HEK293 (cell line): ENCODE data around the gene SNX13.

Experiments
- CTCF ChIA-PET: fragments of 350-600 bp; formaldehyde crosslinking; extraction: SDS; loops from one replicate; lab custom pipeline; 2021; ENCODE audit warnings: antibody characterized with exemption; lab: Yijun Ruan, JAX
- POLR2A ChIA-PET: fragments of 300-600 bp; formaldehyde crosslinking; extraction: SDS; loops from one replicate; lab custom pipeline; 2020; ENCODE audit warnings: antibody characterized with exemption, inconsistent platforms; lab: Yijun Ruan, JAX
- H3K27ac ChIP-seq: fragments of 200-500 bp; sonication (Bioruptor generic); 2 replicates; pipeline ENCODE4 v1.5.1; 2014; ENCODE audit warnings: low read depth, low read length, control low read depth, inconsistent platforms; ENCODE audit errors: extremely low read depth
- H3K36me3 ChIP-seq, 2 experiments: fragments of 200-500 bp in 1 of 2; sonication (Bioruptor generic) in 1 of 2; 1 replicate in 1 of 2; 2 replicates in 1 of 2; pipeline ENCODE4 v1.5.1; 2014 to 2017; ENCODE audit warnings: inconsistent platforms in 2 of 2, low read length in 2 of 2; ENCODE audit not compliant: control insufficient read depth in 2 of 2, insufficient read depth in 1 of 2
- H3K4me1 ChIP-seq: fragments of 200-500 bp; sonication (Bioruptor generic); 2 replicates; pipeline ENCODE4 v1.5.1; 2014; ENCODE audit warnings: mild to moderate bottlenecking, low read length, inconsistent platforms; ENCODE audit not compliant: control insufficient read depth, insufficient read depth
- H3K4me3 ChIP-seq: 2 replicates; pipeline ENCODE4 v1.5.1; 2011; ENCODE audit warnings: low read depth, mild to moderate bottlenecking, control low read depth, low read length, moderate library complexity
- H3K9me3 ChIP-seq: fragments of 200-500 bp; sonication (Bioruptor generic); 2 replicates; pipeline ENCODE4 v1.5.1; 2014; ENCODE audit warnings: low read depth, low read length, inconsistent platforms; ENCODE audit not compliant: control insufficient read depth, insufficient read depth
- ATF2 ChIP-seq: fragments of 450-650 bp; formaldehyde crosslinking; IDR thresholded peaks from 2 replicates; pipeline ENCODE4 v1.5.1; 2016; ENCODE audit warnings: missing biosample characterization, missing genetic modification characterization, low read depth
- KLF10 ChIP-seq: fragments of 450-650 bp; IDR thresholded peaks from 2 replicates; pipeline ENCODE4 v1.5.1; 2018; ENCODE audit warnings: missing biosample characterization, mild to moderate bottlenecking, missing genetic modification characterization
- PRDM6 ChIP-seq: fragments of 450-650 bp; formaldehyde crosslinking; IDR thresholded peaks from 2 replicates; pipeline ENCODE4 v1.5.1; 2017; ENCODE audit warnings: missing biosample characterization, missing genetic modification characterization
- ZBTB11 ChIP-seq: fragments of 450-650 bp; formaldehyde crosslinking; conservative IDR thresholded peaks from 2 replicates; pipeline ENCODE4 v1.5.1; 2016; ENCODE audit warnings: low read depth, missing biosample characterization, missing genetic modification characterization
- ZNF140 ChIP-seq: fragments of 450-650 bp; formaldehyde crosslinking; IDR thresholded peaks from 2 replicates; pipeline ENCODE4 v1.5.1; 2016; ENCODE audit warnings: missing biosample characterization, missing genetic modification characterization
- ZNF19 ChIP-seq: fragments of 450-650 bp; formaldehyde crosslinking; IDR thresholded peaks from 2 replicates; pipeline ENCODE4; 2016; ENCODE audit warnings: missing biosample characterization, missing genetic modification characterization, low read depth
- ZNF23 ChIP-seq: fragments of 450-650 bp; formaldehyde crosslinking; IDR thresholded peaks from 2 replicates; pipeline ENCODE4 v1.5.1; 2016; ENCODE audit warnings: missing biosample characterization, missing genetic modification characterization, borderline replicate concordance
- ZNF266 ChIP-seq: fragments of 450-650 bp; formaldehyde crosslinking; IDR thresholded peaks from 2 replicates; pipeline ENCODE4 v1.5.1; 2016; ENCODE audit warnings: missing biosample characterization, missing genetic modification characterization, low read depth
- ZNF274 ChIP-seq, 2 experiments: fragments of 200-500 bp in 1 of 2; fragments of 450-650 bp in 1 of 2; sonication (Bioruptor generic) in 1 of 2; formaldehyde crosslinking in 1 of 2; IDR thresholded peaks; 2 replicates each; pipeline versions ENCODE4 v1.5.1 to v1.6.1; 2014 to 2016; ENCODE audit warnings: borderline replicate concordance in 1 of 2, inconsistent platforms in 1 of 2, low read length in 1 of 2, missing biosample characterization in 1 of 2, missing genetic modification characterization in 1 of 2
- ZNF423 ChIP-seq: fragments of 450-650 bp; formaldehyde crosslinking; IDR thresholded peaks from 2 replicates; pipeline ENCODE4 v1.5.1; 2016; ENCODE audit warnings: missing biosample characterization, missing genetic modification characterization
- ZNF555 ChIP-seq: fragments of 450-650 bp; formaldehyde crosslinking; conservative IDR thresholded peaks from 2 replicates; pipeline ENCODE4 v1.5.1; 2017; ENCODE audit warnings: missing biosample characterization, mild to moderate bottlenecking, missing genetic modification characterization, inconsistent platforms
- ZNF585B ChIP-seq: fragments of 450-650 bp; formaldehyde crosslinking; IDR thresholded peaks from 2 replicates; pipeline ENCODE4 v1.5.1; 2016; ENCODE audit warnings: missing biosample characterization, missing genetic modification characterization
- ZNF600 ChIP-seq: fragments of 450-650 bp; formaldehyde crosslinking; IDR thresholded peaks from 2 replicates; pipeline ENCODE4 v1.5.1; 2016; ENCODE audit warnings: missing biosample characterization, missing genetic modification characterization
- ZNF610 ChIP-seq: fragments of 450-650 bp; formaldehyde crosslinking; IDR thresholded peaks from 2 replicates; pipeline ENCODE4 v1.5.1; 2016; ENCODE audit warnings: missing biosample characterization, missing genetic modification characterization, borderline replicate concordance
- ZNF626 ChIP-seq: fragments of 450-650 bp; sonication (Bioruptor Pico); formaldehyde crosslinking; IDR thresholded peaks from 2 replicates; pipeline ENCODE4 v1.5.1; 2018; ENCODE audit warnings: missing biosample characterization, missing genetic modification characterization, inconsistent platforms
- ZNF645 ChIP-seq: fragments of 450-650 bp; formaldehyde crosslinking; IDR thresholded peaks from 2 replicates; pipeline ENCODE4; 2016; ENCODE audit warnings: missing biosample characterization, missing genetic modification characterization
- ZNF747 ChIP-seq: fragments of 450-650 bp; formaldehyde crosslinking; IDR thresholded peaks from 2 replicates; pipeline ENCODE4 v1.5.1; 2016; ENCODE audit warnings: missing biosample characterization, missing genetic modification characterization
- TF ChIP-seq, protein P1 (sequence below): fragments of 450-650 bp; formaldehyde crosslinking; IDR thresholded peaks from 2 replicates; pipeline ENCODE4 v1.5.1; 2016; ENCODE audit warnings: missing biosample characterization, missing genetic modification characterization
- TF ChIP-seq, protein P2 (sequence below): fragments of 450-650 bp; formaldehyde crosslinking; IDR thresholded peaks from 2 replicates; pipeline ENCODE4 v1.5.1; 2016; ENCODE audit warnings: missing biosample characterization, missing genetic modification characterization
- TF ChIP-seq, protein P3 (sequence below): fragments of 450-650 bp; formaldehyde crosslinking; IDR thresholded peaks from 2 replicates; pipeline ENCODE4 v1.5.1; 2016; ENCODE audit warnings: missing biosample characterization, missing genetic modification characterization

SNX13 gene

DNA sequence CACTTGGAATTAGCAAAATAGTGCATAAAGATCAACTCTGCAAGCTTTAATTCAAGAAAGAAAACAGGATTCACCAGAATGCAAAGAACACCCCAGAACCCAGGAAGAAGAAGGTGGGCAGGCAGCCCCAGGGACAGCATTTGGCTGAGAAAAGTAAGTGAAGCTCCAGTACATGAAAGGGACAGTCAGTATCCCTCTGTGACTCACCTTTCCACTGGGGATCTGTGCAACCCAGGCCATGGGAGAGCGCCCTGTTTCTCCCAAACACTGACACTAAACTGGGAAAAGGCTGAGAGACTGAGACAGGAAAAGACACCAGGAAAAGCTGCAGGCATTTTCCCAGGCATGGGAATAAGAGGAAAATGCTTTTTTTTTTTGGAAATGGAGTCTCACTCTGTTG, 28.2 kb downstream of the SNX13 start:
- ChIA-PET POLR2A (no interaction called here), CTCF (no interaction called here)
- Histone ChIP-seq H3K4me1 (no peaks in the 10 kb centered on the region), H3K36me3 (no peaks in the 10 kb centered on the region), H3K9me3 (no peaks in the 10 kb centered on the region), H3K4me3 (no peak overlapping the region), H3K27ac (no peak overlapping the region)
- TF ChIP-seq ZNF610 (tag by site-specific recombination) (no peak), KLF10 (no peak), ZNF585B (tag by site-specific recombination) (no peak), ZNF140 (no peak), ATF2 (tag by site-specific recombination) (no peak), ZBTB11 (no peak), ZNF645 (tag by site-specific recombination) (no peak), PRDM6 (tag by site-specific recombination) (no peak), ZNF423 (no peak), ZNF555 (tag by site-specific recombination) (no peak), ZNF747 (tag by site-specific recombination) (no peak), ZNF19 (no peak), ZNF274 (IDR thresholded peaks at IDR 0.05; ENCODE audit: low read length) (no peak), ZNF274 (tag by site-specific recombination; IDR thresholded peaks at IDR 0.05; ENCODE audit: borderline replicate concordance) (no peak), ZNF23 (tag by site-specific recombination) (no peak), ZNF626 (tag by site-specific recombination) (no peak), ZNF600 (tag by site-specific recombination) (no peak), ZNF266 (tag by site-specific recombination) (no peak)
- TF ChIP-seq, protein P1, sequence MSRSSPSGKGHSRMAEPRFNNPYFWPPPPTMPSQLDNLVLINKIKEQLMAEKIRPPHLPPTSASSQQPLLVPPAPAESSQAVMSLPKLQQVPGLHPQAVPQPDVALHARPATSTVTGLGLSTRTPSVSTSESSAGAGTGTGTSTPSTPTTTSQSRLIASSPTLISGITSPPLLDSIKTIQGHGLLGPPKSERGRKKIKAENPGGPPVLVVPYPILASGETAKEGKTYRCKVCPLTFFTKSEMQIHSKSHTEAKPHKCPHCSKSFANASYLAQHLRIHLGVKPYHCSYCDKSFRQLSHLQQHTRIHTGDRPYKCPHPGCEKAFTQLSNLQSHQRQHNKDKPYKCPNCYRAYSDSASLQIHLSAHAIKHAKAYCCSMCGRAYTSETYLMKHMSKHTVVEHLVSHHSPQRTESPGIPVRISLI, result no peak
- TF ChIP-seq, protein P2, sequence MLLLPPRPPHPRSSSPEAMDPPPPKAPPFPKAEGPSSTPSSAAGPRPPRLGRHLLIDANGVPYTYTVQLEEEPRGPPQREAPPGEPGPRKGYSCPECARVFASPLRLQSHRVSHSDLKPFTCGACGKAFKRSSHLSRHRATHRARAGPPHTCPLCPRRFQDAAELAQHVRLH (tag by site-specific recombination), result no peak
- TF ChIP-seq, protein P3, sequence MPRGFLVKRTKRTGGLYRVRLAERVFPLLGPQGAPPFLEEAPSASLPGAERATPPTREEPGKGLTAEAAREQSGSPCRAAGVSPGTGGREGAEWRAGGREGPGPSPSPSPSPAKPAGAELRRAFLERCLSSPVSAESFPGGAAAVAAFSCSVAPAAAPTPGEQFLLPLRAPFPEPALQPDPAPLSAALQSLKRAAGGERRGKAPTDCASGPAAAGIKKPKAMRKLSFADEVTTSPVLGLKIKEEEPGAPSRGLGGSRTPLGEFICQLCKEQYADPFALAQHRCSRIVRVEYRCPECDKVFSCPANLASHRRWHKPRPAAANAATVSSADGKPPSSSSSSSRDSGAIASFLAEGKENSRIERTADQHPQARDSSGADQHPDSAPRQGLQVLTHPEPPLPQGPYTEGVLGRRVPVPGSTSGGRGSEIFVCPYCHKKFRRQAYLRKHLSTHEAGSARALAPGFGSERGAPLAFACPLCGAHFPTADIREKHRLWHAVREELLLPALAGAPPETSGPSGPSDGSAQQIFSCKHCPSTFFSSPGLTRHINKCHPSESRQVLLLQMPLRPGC, result no peak
